ENCODE measurements around the gene GDF10. TPM values are rescaled to one million over a fixed set of nuclear protein-coding genes. Genes with fewer than 3 reads are reported as not detected.

The GDF10 gene
- total and polyA plus RNA-seq, 12 donors, result 0.10 to 1.6 (median 0.42) TPM

DNA sequence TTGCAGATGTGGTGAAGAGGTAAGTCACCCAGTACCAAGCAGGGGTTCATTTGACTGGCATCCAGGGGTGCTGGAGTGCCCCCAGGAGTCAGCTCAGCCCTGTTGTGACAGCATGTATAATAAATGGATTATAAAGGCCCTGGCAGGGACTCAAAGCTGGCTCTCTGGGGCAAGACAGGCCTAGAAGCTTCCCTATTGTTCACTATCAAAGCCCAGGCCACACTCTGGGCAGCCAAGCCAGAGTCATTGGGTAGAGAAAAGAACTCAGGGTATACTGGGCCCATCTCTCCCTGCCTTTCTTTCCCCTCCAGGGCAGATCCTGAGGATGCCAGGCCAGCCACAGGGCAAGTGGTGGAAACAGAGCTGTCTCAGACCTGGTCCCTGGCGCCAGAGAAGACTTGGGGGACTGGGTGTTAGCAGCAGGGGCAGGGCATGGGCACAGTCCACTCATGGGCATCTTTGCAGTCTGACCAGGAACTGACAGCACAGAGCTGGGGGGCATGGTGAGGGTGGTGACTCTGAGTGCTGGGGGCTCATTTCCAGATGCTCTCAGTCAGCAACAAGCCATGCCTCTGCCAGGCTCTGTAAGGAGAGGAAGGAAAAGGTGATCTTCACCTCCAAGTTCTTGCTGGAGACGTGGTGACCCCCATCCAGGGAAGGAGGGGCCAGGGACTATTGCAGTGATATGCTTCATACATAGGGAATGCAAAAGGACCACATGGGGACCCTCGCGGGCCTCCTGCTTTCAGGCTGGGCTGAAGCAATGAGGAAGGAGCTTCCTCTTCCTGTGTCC lies 59.8 kb downstream of the GDF10 start:
- Histone ChIP-seq H3K27ac (no peak overlapping the region), H3K4me1 (peaks cover 0 to 10% (median 3%) of the 10 kb centered on the region in 9 donors), H3K9me3 (no peaks in the 10 kb centered on the region), H3K4me3 (no peak overlapping the region), H3K27me3 (no peaks in the 10 kb centered on the region), H3K36me3 (no peaks in the 10 kb centered on the region)
- intact Hi-C loops (cut with DNase I), result no loop called here
- peak in 2 of 8 donors; percentile 10 to 32 for ATAC-seq
- TF ChIP-seq, protein P1, sequence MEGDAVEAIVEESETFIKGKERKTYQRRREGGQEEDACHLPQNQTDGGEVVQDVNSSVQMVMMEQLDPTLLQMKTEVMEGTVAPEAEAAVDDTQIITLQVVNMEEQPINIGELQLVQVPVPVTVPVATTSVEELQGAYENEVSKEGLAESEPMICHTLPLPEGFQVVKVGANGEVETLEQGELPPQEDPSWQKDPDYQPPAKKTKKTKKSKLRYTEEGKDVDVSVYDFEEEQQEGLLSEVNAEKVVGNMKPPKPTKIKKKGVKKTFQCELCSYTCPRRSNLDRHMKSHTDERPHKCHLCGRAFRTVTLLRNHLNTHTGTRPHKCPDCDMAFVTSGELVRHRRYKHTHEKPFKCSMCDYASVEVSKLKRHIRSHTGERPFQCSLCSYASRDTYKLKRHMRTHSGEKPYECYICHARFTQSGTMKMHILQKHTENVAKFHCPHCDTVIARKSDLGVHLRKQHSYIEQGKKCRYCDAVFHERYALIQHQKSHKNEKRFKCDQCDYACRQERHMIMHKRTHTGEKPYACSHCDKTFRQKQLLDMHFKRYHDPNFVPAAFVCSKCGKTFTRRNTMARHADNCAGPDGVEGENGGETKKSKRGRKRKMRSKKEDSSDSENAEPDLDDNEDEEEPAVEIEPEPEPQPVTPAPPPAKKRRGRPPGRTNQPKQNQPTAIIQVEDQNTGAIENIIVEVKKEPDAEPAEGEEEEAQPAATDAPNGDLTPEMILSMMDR (IDR thresholded peaks at IDR 0.05), result no peak
- WGBS, 2 donors, result 71 to 76% methylated on average over 4 of the region's 4 CpGs
- no peak for DNase-seq

DNA sequence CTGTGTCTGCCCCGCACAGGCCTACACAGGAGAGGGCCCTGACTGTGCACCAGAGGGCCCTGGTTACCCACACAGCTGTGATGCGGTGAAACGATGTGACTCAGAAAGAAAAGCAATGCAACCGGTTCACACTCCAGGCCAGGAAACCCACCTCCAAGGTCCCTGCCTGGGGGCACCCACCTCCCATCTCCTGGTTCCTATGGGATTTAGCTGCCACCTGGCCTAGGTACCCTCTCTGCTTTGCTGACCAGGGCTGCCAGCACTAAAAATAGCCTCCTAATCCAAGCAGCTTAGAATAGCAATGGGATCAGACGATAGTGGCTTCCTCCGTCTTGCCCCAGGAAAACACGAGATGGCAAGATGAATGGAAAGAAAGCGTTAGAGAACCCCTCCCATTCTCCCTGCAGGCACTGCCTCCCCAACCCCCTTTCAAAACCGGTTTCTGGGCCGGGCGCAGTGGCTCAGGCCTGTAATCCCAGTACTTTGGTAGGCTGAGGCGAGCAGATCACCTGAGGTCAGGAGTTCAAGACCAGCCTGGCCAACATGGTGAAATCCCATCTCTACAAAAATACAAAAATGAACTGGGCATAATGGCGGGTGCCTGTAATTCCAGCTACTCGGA lies 60.5 kb downstream of the GDF10 start:
- TF ChIP-seq, protein P1 (IDR thresholded peaks at IDR 0.05), result no peak
- 72 to 73% methylated on average over 14 of the region's 14 CpGs for WGBS, 2 donors
- intact Hi-C loops (cut with DNase I), result no loop called here
- peaks cover 0 to 10% (median 3%) of the 10 kb centered on the region in 9 donors for H3K4me1 ChIP-seq
- peak in 5 of 8 donors; percentile 21 to 52 (median 39) for ATAC-seq
- no peak for DNase-seq
- no peak overlapping the region for H3K27ac ChIP-seq
- H3K36me3 ChIP-seq, result no peaks in the 10 kb centered on the region
- no peaks in the 10 kb centered on the region for H3K9me3 ChIP-seq
- H3K27me3 ChIP-seq, result no peaks in the 10 kb centered on the region
- H3K4me3 ChIP-seq, result no peak overlapping the region

DNA sequence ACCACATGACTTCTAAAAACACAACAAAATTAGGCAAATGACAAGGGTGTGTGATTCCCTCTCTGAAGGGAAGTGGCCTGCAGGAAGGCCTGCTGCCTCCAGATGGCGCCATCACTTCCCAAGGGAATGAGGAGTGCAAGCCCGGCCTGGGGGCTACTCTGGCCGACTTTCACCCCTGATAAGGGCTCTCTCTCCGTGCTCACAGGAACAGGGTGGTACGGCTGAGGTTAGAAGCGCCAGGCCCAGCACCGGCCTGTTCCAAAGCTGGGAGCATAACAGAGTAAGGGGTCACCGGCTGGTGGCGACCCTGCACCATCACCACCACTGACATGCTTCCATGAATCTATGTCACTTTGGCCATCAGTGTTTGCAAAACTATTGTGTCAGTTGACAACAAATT lies 61.3 kb downstream of the GDF10 start:
- Histone ChIP-seq H3K4me1 (peaks cover 0 to 10% (median 3%) of the 10 kb centered on the region in 9 donors), H3K27ac (no peak overlapping the region), H3K27me3 (no peaks in the 10 kb centered on the region), H3K4me3 (no peak overlapping the region), H3K36me3 (no peaks in the 10 kb centered on the region), H3K9me3 (no peaks in the 10 kb centered on the region)
- DNase-seq (peak; percentile 19 to 31), ATAC-seq (peak in 5 of 8 donors; percentile 24 to 60 (median 34))
- intact Hi-C loops (cut with DNase I), result no loop called here
- WGBS, 2 donors, result 58 to 59% methylated on average over 9 of the region's 9 CpGs
- TF ChIP-seq, protein P1 (IDR thresholded peaks at IDR 0.05), result peak; percentile 30 to 75 (median 63)

DNA sequence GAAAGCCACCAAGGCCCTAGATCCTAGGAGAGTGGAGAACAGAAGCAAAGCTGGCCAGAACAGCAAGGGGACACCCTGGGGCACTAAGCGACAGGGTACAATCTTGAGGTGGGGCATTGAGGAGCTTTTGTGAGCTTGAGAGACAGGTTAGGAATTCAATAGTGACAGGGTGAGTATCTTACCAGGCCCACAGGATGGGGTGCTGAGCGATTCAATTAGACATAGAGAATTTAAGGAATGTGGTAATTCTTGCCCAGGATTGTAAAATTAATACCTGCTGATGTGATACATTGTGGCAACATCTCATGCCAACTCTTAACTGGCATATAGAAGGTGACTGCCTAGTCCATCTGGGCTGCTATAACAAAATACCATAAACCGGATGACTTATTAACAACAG lies 62.2 kb downstream of the GDF10 start:
- DNase-seq, result no peak
- H3K27me3 ChIP-seq, result no peaks in the 10 kb centered on the region
- 95 to 96% methylated on average over 3 of the region's 3 CpGs for WGBS, 2 donors

More for the DNA sequence above, 62.2 kb downstream of the GDF10 start:
- H3K27ac ChIP-seq, result no peak overlapping the region
- no peak for ATAC-seq
- no peaks in the 10 kb centered on the region for H3K9me3 ChIP-seq
- H3K4me3 ChIP-seq, result no peak overlapping the region
- intact Hi-C loops (cut with DNase I), result no loop called here
- H3K4me1 ChIP-seq, result peaks cover 0 to 10% (median 3%) of the 10 kb centered on the region in 9 donors
- no peaks in the 10 kb centered on the region for H3K36me3 ChIP-seq
- TF ChIP-seq, protein P1 (IDR thresholded peaks at IDR 0.05), result no peak

Other genes with a start within 250 kb of the GDF10 start
- not detected for gene GDF2, start 22.3 kb downstream of the GDF10 start, total RNA-seq
- not detected for gene GDF2, start 22.3 kb downstream of the GDF10 start, polyA plus RNA-seq
- not detected for gene RBP3, start 48.2 kb downstream of the GDF10 start, total RNA-seq
- gene RBP3, start 48.2 kb downstream of the GDF10 start, polyA plus RNA-seq, result not detected
- under 1 TPM in 4 of 10 donors, not detected in 6; 0.05 to 0.14 (median 0.11) TPM for gene ZNF488, start 84.1 kb downstream of the GDF10 start, total RNA-seq
- gene ZNF488, start 84.1 kb downstream of the GDF10 start, polyA plus RNA-seq, result under 1 TPM in 1 of 2 donors, not detected in 1; 0.06 TPM
- 1 to 10 TPM in 1 of 10 donors, under 1 TPM in 2, not detected in 7; 0.37 to 1.2 (median 0.44) TPM for gene ANXA8, start 183.9 kb downstream of the GDF10 start, total RNA-seq
- under 1 TPM in 1 of 2 donors, not detected in 1; 0.09 TPM for gene ANXA8, start 183.9 kb downstream of the GDF10 start, polyA plus RNA-seq
- gene FAM25G, start 191.5 kb downstream of the GDF10 start, total RNA-seq, result not detected
- not detected for gene FAM25G, start 191.5 kb downstream of the GDF10 start, polyA plus RNA-seq
- gene AGAP9, start 223.4 kb downstream of the GDF10 start, total RNA-seq, result 1 to 10 TPM; 1.4 to 4.1 (median 2.4) TPM
- gene AGAP9, start 223.4 kb downstream of the GDF10 start, polyA plus RNA-seq, result 10 to 100 TPM in 1 of 2 donors, 1 to 10 TPM in 1; 2.4 to 24.7 TPM